ENCODE measurements around the gene CRTAC1. TPM values are rescaled to one million over a fixed set of nuclear protein-coding genes. Genes with fewer than 3 reads are reported as not detected.

CRTAC1 gene
- total and polyA plus RNA-seq, 9 of the 15 experiments (the other 6 are each of a cell fraction or from before 2014, with no cell fraction given): not detected

- no peak for TF ChIP-seq CTCFL (IDR thresholded peaks at IDR 0.05; ENCODE audit: borderline replicate concordance, insufficient read depth, low read depth, low read length, poor library complexity, severe bottlenecking)
Observed at GRCh38 chr10:97928897-97929296, 101.5 kb downstream of the CRTAC1 start (continued).

- H3K27me3 ChIP-seq (ENCODE audit: control insufficient read depth in 2 of 2, insufficient read depth in 2 of 2, low read length in 2 of 2): peaks cover 0 to 52% of the 10 kb centered on the region in 2 experiments; a peak in 2 of 5 replicates
- FAIRE-seq (no peak), DNase-seq (ENCODE audit: extremely low read depth in 1 of 4, low spot score in 3 of 4) (no peak), ATAC-seq (no peak)
- 0% methylated on average over 10 of the region's 10 CpGs for WGBS (ENCODE audit: insufficient coverage, low coverage, missing lambda C conversion rate)
- H3K27ac ChIP-seq (ENCODE audit: extremely low read depth, low read depth, low read length): no peak overlapping the region
- no peak for TF ChIP-seq ZNF384 (IDR thresholded peaks at IDR 0.05; ENCODE audit: low read depth, low read length)
- no peak for TF ChIP-seq GATA2 (CRISPR knock-in tag; IDR thresholded peaks at IDR 0.05)
- TF ChIP-seq IRF9 (tag; IDR thresholded peaks at IDR 0.05): no peak
- no peak for TF ChIP-seq E2F6 (IDR thresholded peaks at IDR 0.05; ENCODE audit: borderline replicate concordance in 1 of 2, extremely low read depth in 1 of 2, insufficient read depth in 1 of 2, insufficient read length in 1 of 2, low read depth in 1 of 2, low read length in 1 of 2, poor library complexity in 1 of 2, severe bottlenecking in 1 of 2)
- TF ChIP-seq CEBPB (tag; IDR thresholded peaks at IDR 0.05): no peak
- no peak for TF ChIP-seq RHOXF2B (CRISPR knock-in tag; conservative IDR thresholded peaks at IDR 0.05)
- TF ChIP-seq RBM14 (IDR thresholded peaks at IDR 0.05; ENCODE audit: borderline replicate concordance, insufficient read depth, low read depth, low read length): no peak
- no peaks in the 10 kb centered on the region for H3K4me1 ChIP-seq (replicated peaks in 1 of 2; ENCODE audit: control insufficient read depth in 2 of 2, insufficient read depth in 2 of 2, low read length in 2 of 2)
- no peaks in the 10 kb centered on the region for H3K36me3 ChIP-seq (ENCODE audit: control insufficient read depth, insufficient read depth, low read length)
- no peak overlapping the region for H3K4me3 ChIP-seq
- H4K20me1 ChIP-seq (replicated peaks; ENCODE audit: control insufficient read depth, insufficient read depth, low read length): no peaks in the 10 kb centered on the region
- no peaks in the 10 kb centered on the region for H3K9me1 ChIP-seq (ENCODE audit: control insufficient read depth, insufficient read depth, low read length)
- intact Hi-C loops (cut with micrococcal nuclease) (no loop called here), in situ Hi-C loops (cut with MboI) (no loop called here)
- CTCF ChIA-PET (ENCODE audit: low intra/inter-chr PET ratio): no interaction called here
- H3K9ac ChIP-seq (ENCODE audit: insufficient read depth in 1 of 2, low read depth in 2 of 2, low read length in 2 of 2): no peak overlapping the region
- POLR2A ChIA-PET: interaction anchor here (0.7 kb wide), 1 partner anchor 23 kb away, joined by 3 read pairs; no protein-coding TSS in a partner anchor
- H3K9me3 ChIP-seq (replicated peaks; ENCODE audit: control insufficient read depth, insufficient read depth, low read depth, low read length): no peaks in the 10 kb centered on the region
- H2AFZ ChIP-seq (ENCODE audit: low read depth, low read length): no peak overlapping the region
- H3K79me2 ChIP-seq (ENCODE audit: control insufficient read depth, insufficient read depth, low read length): no peaks in the 10 kb centered on the region
- no TSS peak for BruUV-seq (replicated peaks)
- no peak overlapping the region for H3K4me2 ChIP-seq (ENCODE audit: insufficient read depth, low read length)
Observed at GRCh38 chr10:97927622-97928021, 102.8 kb downstream of the CRTAC1 start.
